Uterus (tissue), 2 donors: ENCODE results near the gene AADACL4.

Experiments
- POLR2A ChIP-seq, 2 donors: fragments of 450-650 bp; IDR thresholded peaks; one replicate each; pipeline ENCODE4 v1.6.1; 2016; ENCODE audit warnings: antibody characterized with exemption in 2 of 2, mild to moderate bottlenecking in 1 of 2, moderate library complexity in 1 of 2
- TF ChIP-seq, protein P1 (sequence below), 4 experiments: fragments of 200-600 bp in 2 of 4; fragments of 450-650 bp in 2 of 4; sonication (generic) in 2 of 4; IDR thresholded peaks; one replicate each; pipeline ENCODE4 v1.5.1; 2016 to 2019; ENCODE audit warnings: antibody characterized with exemption in 4 of 4, mild to moderate bottlenecking in 2 of 4, moderate library complexity in 1 of 4

DNA sequence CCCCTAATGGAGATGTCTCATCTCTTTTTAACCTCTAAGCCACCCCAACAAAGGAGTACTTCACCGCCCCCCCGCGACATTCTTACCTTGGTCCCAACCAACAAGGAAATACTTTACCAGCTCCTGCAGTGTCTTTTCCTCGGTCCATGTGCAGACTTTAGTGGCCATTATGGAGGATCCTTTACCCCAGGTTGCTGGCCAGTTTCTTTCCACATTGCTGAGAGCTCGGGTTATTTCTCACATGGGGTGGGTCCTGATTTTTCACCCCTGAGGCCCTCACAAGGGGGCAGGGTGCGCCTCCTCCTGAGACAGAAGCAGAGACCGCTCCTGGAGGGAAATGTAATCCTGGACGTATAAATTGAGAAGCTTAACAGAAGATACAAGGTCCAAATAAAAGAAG lies 69.0 kb downstream of the AADACL4 start:
- TF ChIP-seq, protein P1, sequence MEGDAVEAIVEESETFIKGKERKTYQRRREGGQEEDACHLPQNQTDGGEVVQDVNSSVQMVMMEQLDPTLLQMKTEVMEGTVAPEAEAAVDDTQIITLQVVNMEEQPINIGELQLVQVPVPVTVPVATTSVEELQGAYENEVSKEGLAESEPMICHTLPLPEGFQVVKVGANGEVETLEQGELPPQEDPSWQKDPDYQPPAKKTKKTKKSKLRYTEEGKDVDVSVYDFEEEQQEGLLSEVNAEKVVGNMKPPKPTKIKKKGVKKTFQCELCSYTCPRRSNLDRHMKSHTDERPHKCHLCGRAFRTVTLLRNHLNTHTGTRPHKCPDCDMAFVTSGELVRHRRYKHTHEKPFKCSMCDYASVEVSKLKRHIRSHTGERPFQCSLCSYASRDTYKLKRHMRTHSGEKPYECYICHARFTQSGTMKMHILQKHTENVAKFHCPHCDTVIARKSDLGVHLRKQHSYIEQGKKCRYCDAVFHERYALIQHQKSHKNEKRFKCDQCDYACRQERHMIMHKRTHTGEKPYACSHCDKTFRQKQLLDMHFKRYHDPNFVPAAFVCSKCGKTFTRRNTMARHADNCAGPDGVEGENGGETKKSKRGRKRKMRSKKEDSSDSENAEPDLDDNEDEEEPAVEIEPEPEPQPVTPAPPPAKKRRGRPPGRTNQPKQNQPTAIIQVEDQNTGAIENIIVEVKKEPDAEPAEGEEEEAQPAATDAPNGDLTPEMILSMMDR (IDR thresholded peaks at IDR 0.05), result no peak
- TF ChIP-seq POLR2A (IDR thresholded peaks at IDR 0.05), result no peak
